ENCODE results near the gene BACH2.

The BACH2 gene

GRCh38 chr6:89938014-89938413 lies 358.6 kb downstream of the BACH2 start:
- no peak for DNase-seq (ENCODE audit: low read depth)
- no peak overlapping the region for H3K4me3 ChIP-seq (ENCODE audit: low read depth, low read length)
- no peak for TF ChIP-seq CTCF (conservative IDR thresholded peaks at IDR 0.05; ENCODE audit: low read depth, low read length)

GRCh38 chr6:89936177-89936576 lies 360.5 kb downstream of the BACH2 start:
- TF ChIP-seq CTCF (conservative IDR thresholded peaks at IDR 0.05; ENCODE audit: low read depth, low read length) = no peak
- DNase-seq (ENCODE audit: low read depth) = no peak
- H3K4me3 ChIP-seq (ENCODE audit: low read depth, low read length) = no peak overlapping the region

GRCh38 chr6:89934685-89935366 lies 361.8 kb downstream of the BACH2 start:
- TF ChIP-seq CTCF (conservative IDR thresholded peaks at IDR 0.05; ENCODE audit: low read depth, low read length) = no peak
- DNase-seq (ENCODE audit: low read depth) = no peak

GRCh38 chr6:89932245-89932802 lies 364.3 kb downstream of the BACH2 start:
- DNase-seq (ENCODE audit: low read depth) = no peak
- H3K4me3 ChIP-seq (ENCODE audit: low read depth, low read length) = no peak overlapping the region
- TF ChIP-seq CTCF (conservative IDR thresholded peaks at IDR 0.05; ENCODE audit: low read depth, low read length) = no peak

More at GRCh38 chr6:89934685-89935366, 361.8 kb downstream of the BACH2 start:
- H3K4me3 ChIP-seq (ENCODE audit: low read depth, low read length) = no peak overlapping the region

GRCh38 chr6:89930789-89931188 lies 365.9 kb downstream of the BACH2 start:
- no peak for TF ChIP-seq CTCF (conservative IDR thresholded peaks at IDR 0.05; ENCODE audit: low read depth, low read length)
- no peak overlapping the region for H3K4me3 ChIP-seq (ENCODE audit: low read depth, low read length)
- DNase-seq (ENCODE audit: low read depth) = no peak

GRCh38 chr6:89928604-89929003 lies 368.0 kb downstream of the BACH2 start:
- no peak for TF ChIP-seq CTCF (conservative IDR thresholded peaks at IDR 0.05; ENCODE audit: low read depth, low read length)
- no peak overlapping the region for H3K4me3 ChIP-seq (ENCODE audit: low read depth, low read length)
- DNase-seq (ENCODE audit: low read depth) = peak; percentile 24
